MM.1S (cell line): ENCODE data around the gene FRMD6.
A peak's percentile ranks its signal among the peaks of the same experiment; 100 is the strongest.

Experiments used
- DNase-seq: peaks from one replicate; pipeline ENCODE4 v3.0.0-alpha.2; 2015
- H2AFZ ChIP-seq: fragments of 300-600 bp; sonication (generic); 2 replicates; pipeline ENCODE4 v1.6.0; 2016; ENCODE audit warnings: antibody characterized with exemption, low read length
- H3F3A ChIP-seq: fragments of 300-600 bp; sonication (generic); 2 replicates; pipeline ENCODE4 v1.6.1; 2016; ENCODE audit warnings: mild to moderate bottlenecking, antibody characterized with exemption, low read length, moderate library complexity, mixed read lengths; ENCODE audit not compliant: insufficient read depth
- H3K27ac ChIP-seq: fragments of 300-600 bp; sonication (generic); 2 replicates; pipeline ENCODE4 v1.5.1; 2016; ENCODE audit warnings: mild to moderate bottlenecking, low read length
- H3K27me3 ChIP-seq: fragments of 300-600 bp; sonication (generic); replicated peaks from 2 replicates; pipeline ENCODE4 v1.6.0; 2016; ENCODE audit warnings: low read length; ENCODE audit not compliant: insufficient read depth
- H3K36me3 ChIP-seq: fragments of 300-600 bp; sonication (generic); replicated peaks from 2 replicates; pipeline ENCODE4 v1.6.1; 2016; ENCODE audit warnings: mild to moderate bottlenecking, low read length, mixed read lengths; ENCODE audit not compliant: insufficient read depth
- H3K4me1 ChIP-seq: fragments of 300-600 bp; sonication (generic); 2 replicates; pipeline ENCODE4 v1.6.1; 2016; ENCODE audit warnings: low read length, mixed read lengths
- H3K4me2 ChIP-seq: fragments of 300-600 bp; sonication (generic); 2 replicates; pipeline ENCODE4 v1.6.0; 2016; ENCODE audit warnings: low read depth, low read length
- H3K4me3 ChIP-seq: fragments of 300-600 bp; sonication (generic); 2 replicates; pipeline ENCODE4 v1.5.1; 2016; ENCODE audit warnings: low read length, mixed read lengths
- H3K79me2 ChIP-seq: fragments of 300-600 bp; sonication (generic); 2 replicates; pipeline ENCODE4 v1.6.1; 2016; ENCODE audit warnings: mixed run types, low read length, mixed read lengths
- H3K9ac ChIP-seq: fragments of 300-600 bp; sonication (generic); 2 replicates; pipeline ENCODE4 v1.6.1; 2016; ENCODE audit warnings: low read length, mixed read lengths
- H3K9me2 ChIP-seq: fragments of 300-600 bp; sonication (generic); replicated peaks from 2 replicates; pipeline ENCODE4 v1.6.1; 2016; ENCODE audit warnings: mild to moderate bottlenecking, low read length, mixed read lengths; ENCODE audit not compliant: insufficient read depth
- H3K9me3 ChIP-seq: fragments of 300-600 bp; sonication (generic); replicated peaks from 2 replicates; pipeline ENCODE4 v1.6.1; 2016; ENCODE audit warnings: mild to moderate bottlenecking, low read length, mixed read lengths; ENCODE audit not compliant: insufficient read depth
- H4K20me1 ChIP-seq: fragments of 300-600 bp; sonication (generic); 2 replicates; pipeline ENCODE4 v1.6.1; 2016; ENCODE audit warnings: mild to moderate bottlenecking, low read length, moderate library complexity, mixed read lengths; ENCODE audit not compliant: insufficient read depth
- CTCF ChIP-seq: fragments of 300-600 bp; sonication (generic); IDR thresholded peaks from 2 replicates; pipeline ENCODE4 v1.5.1; 2016; ENCODE audit warnings: antibody characterized with exemption, low read length, mixed read lengths
- EZH2 ChIP-seq: fragments of 300-600 bp; sonication (generic); optimal IDR thresholded peaks from 2 replicates; pipeline ENCODE3; 2017; ENCODE audit warnings: low read depth, mild to moderate bottlenecking, antibody characterized with exemption, low read length, mixed read lengths
- EZH2phosphoT487 ChIP-seq: fragments of 300-600 bp; sonication (generic); IDR thresholded peaks from 2 replicates; pipeline ENCODE4 v1.6.1; 2018; ENCODE audit warnings: antibody characterized with exemption, low read length

FRMD6 gene

GRCh38 chr14:51733147-51733546, 81.4 kb downstream of the FRMD6 start:
- DNase-seq, result no peak
- Histone ChIP-seq H4K20me1 (no peaks in the 10 kb centered on the region), H3K27me3 (no peaks in the 10 kb centered on the region), H3K4me2 (no peak overlapping the region), H3K36me3 (no peaks in the 10 kb centered on the region), H3K27ac (no peak overlapping the region), H3K79me2 (no peaks in the 10 kb centered on the region), H3K4me3 (no peak overlapping the region), H2AFZ (no peak overlapping the region), H3K9ac (no peak overlapping the region), H3K9me2 (no peaks in the 10 kb centered on the region), H3F3A (no peaks in the 10 kb centered on the region; the same call in 1 of the 2 replicates), H3K4me1 (no peaks in the 10 kb centered on the region), H3K9me3 (no peaks in the 10 kb centered on the region)
- TF ChIP-seq EZH2phosphoT487 (no peak), EZH2 (no peak), CTCF (no peak)

GRCh38 chr14:51735851-51736250, 84.1 kb downstream of the FRMD6 start:
- Histone ChIP-seq H2AFZ (no peak overlapping the region), H3K4me3 (no peak overlapping the region), H3K27ac (no peak overlapping the region), H3K27me3 (no peaks in the 10 kb centered on the region), H3K9me3 (no peaks in the 10 kb centered on the region), H3K9me2 (no peaks in the 10 kb centered on the region), H3K36me3 (no peaks in the 10 kb centered on the region), H3F3A (no peaks in the 10 kb centered on the region), H3K4me1 (no peaks in the 10 kb centered on the region), H4K20me1 (no peaks in the 10 kb centered on the region), H3K9ac (no peak overlapping the region), H3K4me2 (no peak overlapping the region), H3K79me2 (no peaks in the 10 kb centered on the region)
- TF ChIP-seq CTCF, result no peak
- no peak for TF ChIP-seq EZH2
- no peak for TF ChIP-seq EZH2phosphoT487
- no peak for DNase-seq

GRCh38 chr14:51738754-51739153, 87.0 kb downstream of the FRMD6 start:
- DNase-seq, result peak; percentile 59
- H3F3A ChIP-seq, result no peaks in the 10 kb centered on the region
- no peaks in the 10 kb centered on the region for H3K9me3 ChIP-seq
- no peak overlapping the region for H3K27ac ChIP-seq
- no peaks in the 10 kb centered on the region for H4K20me1 ChIP-seq
- H3K4me1 ChIP-seq, result no peaks in the 10 kb centered on the region
- no peaks in the 10 kb centered on the region for H3K9me2 ChIP-seq
- TF ChIP-seq EZH2phosphoT487 (no peak), CTCF (peak; percentile 24; the same call in 1 of the 2 replicates)
- H3K79me2 ChIP-seq, result no peaks in the 10 kb centered on the region
- no peaks in the 10 kb centered on the region for H3K27me3 ChIP-seq
- no peak overlapping the region for H3K9ac ChIP-seq
- H3K4me2 ChIP-seq, result no peak overlapping the region
- H3K36me3 ChIP-seq, result no peaks in the 10 kb centered on the region
- no peak overlapping the region for H3K4me3 ChIP-seq
- no peak overlapping the region for H2AFZ ChIP-seq
